HG02678 (cell line): ENCODE results near the gene TNK1.
"Not testable (repeated sequence)": the region's sequence is repeated elsewhere in the genome, so short reads cannot be mapped to it uniquely, and the experiment has no call there.

Source experiments
- ATAC-seq: cut with Tn5 transposase; IDR thresholded peaks from one replicate; pipeline ENCODE4 v1.9.1; 2021; ENCODE audit warnings: mild to moderate bottlenecking, moderate library complexity; ENCODE audit not compliant: unreplicated experiment

Gene TNK1

GRCh38 chr17:7355053-7355452, 25.8 kb upstream of the TNK1 start, which contains the start of gene TMEM95:
Gene TMEM95 (plus strand): TSS chr17:7355156. CDS start chr17:7355205, 49 bp downstream.
- no peak for ATAC-seq

GRCh38 chr17:7355573-7355972, 25.3 kb upstream of the TNK1 start:
- ATAC-seq, result no peak

GRCh38 chr17:7356072-7356549, 24.8 kb upstream of the TNK1 start:
- ATAC-seq, result no peak

GRCh38 chr17:7356756-7357155, 24.1 kb upstream of the TNK1 start:
- no peak for ATAC-seq

GRCh38 chr17:7357381-7357780, 23.5 kb upstream of the TNK1 start:
- no peak for ATAC-seq

GRCh38 chr17:7361906-7362305, 19.0 kb upstream of the TNK1 start:
- ATAC-seq, result no peak

- ATAC-seq, result no peak
These were observed 17.6 kb upstream of the TNK1 start for GRCh38 chr17:7363311-7363710.

- ATAC-seq, result not testable (repeated sequence)
These were observed 14.9 kb upstream of the TNK1 start for GRCh38 chr17:7365963-7366362.

GRCh38 chr17:7367083-7367482, 13.8 kb upstream of the TNK1 start:
- ATAC-seq, result no peak

- ATAC-seq, result no peak
These were observed 12.8 kb upstream of the TNK1 start for GRCh38 chr17:7367918-7368598.

- not testable (repeated sequence) for ATAC-seq
These were observed 12.3 kb upstream of the TNK1 start for GRCh38 chr17:7368599-7368994.

GRCh38 chr17:7369825-7370224, 11.1 kb upstream of the TNK1 start:
- no peak for ATAC-seq

- ATAC-seq, result no peak
These were observed 10.0 kb upstream of the TNK1 start for GRCh38 chr17:7370853-7371252.

GRCh38 chr17:7374353-7374752, 6.5 kb upstream of the TNK1 start:
- no peak for ATAC-seq

GRCh38 chr17:7379134-7379533, 1.8 kb upstream of the TNK1 start:
- ATAC-seq, result no peak

- no peak for ATAC-seq
These were observed 568 bp upstream of the TNK1 start for GRCh38 chr17:7380321-7380720.

GRCh38 chr17:7382901-7383300, 2.0 kb downstream of the TNK1 start:
- ATAC-seq, result no peak

- no peak for ATAC-seq
These were observed 2.5 kb downstream of the TNK1 start for GRCh38 chr17:7383371-7383741.

GRCh38 chr17:7383742-7384488, 3.0 kb downstream of the TNK1 start:
- peak; percentile 73 for ATAC-seq

- ATAC-seq, result no peak
These were observed 3.7 kb downstream of the TNK1 start for GRCh38 chr17:7384489-7385081.

- no peak for ATAC-seq
These were observed 8.0 kb downstream of the TNK1 start for GRCh38 chr17:7388856-7389255.
